ENCODE results near the gene ST8SIA1.

ST8SIA1 gene

GRCh38 chr12:22312336-22312735 is 22.2 kb downstream of the ST8SIA1 start:
- no peak for TF ChIP-seq GATA2 (IDR thresholded peaks at IDR 0.05; ENCODE audit: low read depth, low read length)
- no peak for TF ChIP-seq GATA3 (IDR thresholded peaks at IDR 0.05; ENCODE audit: low read depth, low read length)

DNA sequence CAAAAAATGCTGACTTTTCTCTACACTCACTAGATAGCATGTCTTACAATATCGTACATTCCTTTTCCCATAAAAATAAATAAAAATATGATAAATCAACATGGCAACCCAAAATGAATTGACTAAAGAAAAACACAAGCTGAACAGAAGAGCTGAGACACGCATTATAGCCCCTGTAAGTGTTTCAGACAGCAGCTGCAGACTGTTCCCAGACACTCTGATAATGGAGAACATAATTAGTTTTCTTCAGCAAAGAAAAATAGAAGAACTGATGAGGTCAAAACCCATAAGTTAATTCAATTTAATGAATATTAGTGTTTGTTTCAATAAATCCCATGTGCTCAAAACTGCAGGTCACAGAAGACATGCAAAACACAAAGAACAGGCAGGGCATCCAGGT is 23.8 kb downstream of the ST8SIA1 start:
- TF ChIP-seq GATA2 (IDR thresholded peaks at IDR 0.05; ENCODE audit: low read depth, low read length) (no peak), GATA3 (IDR thresholded peaks at IDR 0.05; ENCODE audit: low read depth, low read length) (no peak)

GRCh38 chr12:22310275-22310674 is 24.2 kb downstream of the ST8SIA1 start:
- no peak for TF ChIP-seq GATA3 (IDR thresholded peaks at IDR 0.05; ENCODE audit: low read depth, low read length)
- TF ChIP-seq GATA2 (IDR thresholded peaks at IDR 0.05; ENCODE audit: low read depth, low read length), result no peak

DNA sequence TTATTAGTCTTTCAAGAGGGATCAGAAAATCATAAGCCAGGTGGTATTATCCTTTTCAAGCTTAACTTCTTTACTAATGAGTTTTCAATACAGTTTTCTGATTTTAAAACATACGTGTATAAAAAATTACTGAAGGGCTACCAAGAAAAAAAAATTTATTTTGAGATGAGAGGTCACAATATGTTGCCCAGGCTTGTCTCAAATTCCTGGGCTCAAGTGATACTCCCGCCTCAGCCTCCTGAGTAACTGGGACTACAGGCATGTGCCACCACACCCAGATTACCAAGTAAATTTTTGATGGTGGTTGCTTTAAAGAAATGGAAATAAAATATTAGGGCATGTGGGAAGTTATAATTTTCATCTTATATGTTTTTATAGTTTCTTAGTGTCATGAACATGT is 26.7 kb downstream of the ST8SIA1 start:
- TF ChIP-seq GATA2 (IDR thresholded peaks at IDR 0.05; ENCODE audit: low read depth, low read length) (no peak), GATA3 (IDR thresholded peaks at IDR 0.05; ENCODE audit: low read depth, low read length) (no peak)

DNA sequence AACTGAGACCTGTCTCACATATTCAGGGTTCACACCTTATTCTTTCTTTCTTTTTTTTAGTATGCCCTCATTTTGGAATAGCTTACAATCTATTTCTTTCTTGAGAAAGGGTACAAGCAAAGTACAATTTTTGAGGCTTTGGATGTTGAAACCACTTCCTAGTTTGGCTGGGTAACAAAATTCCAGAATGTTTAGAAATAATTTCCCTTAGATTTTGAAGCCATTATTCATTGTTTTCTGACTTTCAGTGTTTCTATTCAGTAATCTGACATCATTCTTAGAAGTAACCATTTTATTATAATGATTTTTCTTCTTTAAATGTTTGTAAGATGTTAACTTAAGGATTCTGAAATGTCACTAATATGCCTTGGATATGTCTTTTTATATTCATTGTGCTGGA is 28.2 kb downstream of the ST8SIA1 start:
- TF ChIP-seq GATA2 (IDR thresholded peaks at IDR 0.05; ENCODE audit: low read depth, low read length) (no peak), GATA3 (IDR thresholded peaks at IDR 0.05; ENCODE audit: low read depth, low read length) (no peak)

- no peak for TF ChIP-seq GATA2 (IDR thresholded peaks at IDR 0.05; ENCODE audit: low read depth, low read length)
- no peak for TF ChIP-seq GATA3 (IDR thresholded peaks at IDR 0.05; ENCODE audit: low read depth, low read length)
Measured at GRCh38 chr12:22304341-22304740, 30.2 kb downstream of the ST8SIA1 start.

- no peak for TF ChIP-seq GATA3 (IDR thresholded peaks at IDR 0.05; ENCODE audit: low read depth, low read length)
- no peak for TF ChIP-seq GATA2 (IDR thresholded peaks at IDR 0.05; ENCODE audit: low read depth, low read length)
Measured at GRCh38 chr12:22299294-22299912, 35.1 kb downstream of the ST8SIA1 start.

- TF ChIP-seq GATA2 (IDR thresholded peaks at IDR 0.05; ENCODE audit: low read depth, low read length), result no peak
- no peak for TF ChIP-seq GATA3 (IDR thresholded peaks at IDR 0.05; ENCODE audit: low read depth, low read length)
Measured at GRCh38 chr12:22289250-22289649, 45.3 kb downstream of the ST8SIA1 start.

DNA sequence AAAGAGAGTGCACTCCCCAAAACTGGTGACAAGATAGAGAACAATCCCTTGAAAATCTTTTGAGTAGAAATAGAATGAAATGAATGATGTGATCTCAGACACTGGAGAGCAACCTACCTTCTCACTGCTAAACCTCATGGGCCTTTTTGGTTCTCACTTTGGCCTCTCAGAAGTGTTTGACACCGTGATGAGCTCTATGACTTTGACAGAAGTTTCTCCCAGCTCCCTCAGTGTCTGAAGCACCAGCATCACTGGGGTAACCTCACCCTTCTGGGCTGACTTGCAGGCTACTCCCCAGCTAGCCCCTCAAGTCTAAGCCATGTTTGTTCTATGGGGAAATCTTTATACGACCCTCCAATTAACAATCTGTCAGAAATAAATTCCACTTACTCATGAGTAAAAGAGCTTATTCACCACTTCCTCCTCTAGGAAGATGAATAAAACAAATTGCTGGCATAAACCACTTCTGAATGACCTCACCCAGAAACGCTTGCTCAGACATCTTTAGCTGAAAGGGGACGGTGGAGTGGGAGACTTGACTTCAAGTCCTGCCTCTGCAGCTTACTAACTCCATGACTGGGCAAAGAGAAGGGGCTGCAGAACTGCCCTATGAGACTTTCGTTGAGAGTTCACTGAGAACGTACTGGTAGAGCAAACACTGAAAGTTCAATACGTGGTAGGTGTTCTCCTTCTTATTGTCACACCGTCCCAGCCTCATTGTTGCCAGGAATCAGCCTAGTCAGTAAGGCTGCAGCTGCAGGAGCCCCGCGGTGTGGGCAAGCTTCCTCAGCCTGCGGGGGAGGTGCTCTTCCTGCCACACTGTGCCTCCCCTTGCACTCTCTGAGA is 46.5 kb downstream of the ST8SIA1 start:
- TF ChIP-seq GATA3 (IDR thresholded peaks at IDR 0.05; ENCODE audit: low read depth, low read length) (no peak), GATA2 (IDR thresholded peaks at IDR 0.05; ENCODE audit: low read depth, low read length) (no peak)

DNA sequence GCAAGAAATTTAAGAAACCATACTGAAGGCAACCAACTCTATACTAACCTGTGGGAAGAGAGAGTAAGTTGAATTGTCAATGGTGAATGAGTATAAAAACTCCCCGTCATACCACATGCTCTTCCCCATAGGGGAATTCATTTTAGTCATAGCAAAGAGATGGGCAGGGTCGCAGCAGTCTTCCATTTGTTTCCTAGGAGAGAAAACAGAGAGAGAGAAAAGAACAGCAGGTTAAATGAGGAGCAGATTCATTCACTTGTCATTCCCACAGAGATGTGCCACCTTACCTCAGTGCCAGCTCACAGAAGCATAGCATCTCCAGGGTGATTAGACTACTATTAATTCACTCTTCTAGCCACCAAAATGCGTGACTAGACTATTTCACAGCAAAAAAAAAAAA is 47.4 kb downstream of the ST8SIA1 start:
- TF ChIP-seq GATA2 (IDR thresholded peaks at IDR 0.05; ENCODE audit: low read depth, low read length) (no peak), GATA3 (IDR thresholded peaks at IDR 0.05; ENCODE audit: low read depth, low read length) (no peak)

DNA sequence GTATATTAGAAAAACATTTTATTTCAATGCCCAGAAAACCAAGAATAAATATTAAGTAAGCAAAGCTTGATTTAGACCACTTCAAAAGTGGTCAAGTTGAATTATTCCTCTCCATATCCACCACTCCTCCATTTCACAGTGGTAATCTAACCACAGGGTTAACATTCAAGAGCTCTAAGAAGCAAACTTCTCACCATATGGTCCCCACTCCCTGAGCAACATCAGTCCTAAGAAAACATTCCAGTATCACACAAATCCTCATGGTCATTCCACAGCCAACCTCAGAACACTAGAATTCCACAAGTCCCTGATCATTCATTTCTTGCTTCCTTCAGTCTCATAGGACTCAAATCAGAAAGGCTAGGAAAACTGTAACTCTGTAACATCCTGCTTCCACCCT is 47.9 kb downstream of the ST8SIA1 start:
- TF ChIP-seq GATA3 (IDR thresholded peaks at IDR 0.05; ENCODE audit: low read depth, low read length) (no peak), GATA2 (IDR thresholded peaks at IDR 0.05; ENCODE audit: low read depth, low read length) (no peak)

DNA sequence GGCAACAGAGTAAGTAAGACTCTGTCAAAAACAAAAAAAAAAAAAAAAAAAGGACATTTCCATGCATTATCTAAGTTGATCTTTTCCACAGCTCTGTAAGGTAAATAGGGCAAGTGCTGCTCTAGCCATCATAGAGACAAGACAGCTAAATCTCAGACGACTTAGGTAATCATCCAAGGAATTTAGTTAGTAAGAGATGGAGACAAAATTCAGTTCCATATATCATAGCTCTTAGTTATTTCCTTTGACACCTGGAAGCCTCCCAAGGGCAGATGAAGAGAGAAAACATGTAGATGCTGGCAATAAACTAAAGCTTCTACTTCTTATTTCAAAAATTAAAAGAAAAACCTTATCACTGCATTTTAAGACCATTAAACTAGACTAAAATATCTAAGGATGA is 48.7 kb downstream of the ST8SIA1 start:
- TF ChIP-seq GATA2 (IDR thresholded peaks at IDR 0.05; ENCODE audit: low read depth, low read length), result no peak
- TF ChIP-seq GATA3 (IDR thresholded peaks at IDR 0.05; ENCODE audit: low read depth, low read length), result no peak

- TF ChIP-seq GATA3 (IDR thresholded peaks at IDR 0.05; ENCODE audit: low read depth, low read length), result no peak
- no peak for TF ChIP-seq GATA2 (IDR thresholded peaks at IDR 0.05; ENCODE audit: low read depth, low read length)
Measured at GRCh38 chr12:22284871-22285270, 49.6 kb downstream of the ST8SIA1 start.

DNA sequence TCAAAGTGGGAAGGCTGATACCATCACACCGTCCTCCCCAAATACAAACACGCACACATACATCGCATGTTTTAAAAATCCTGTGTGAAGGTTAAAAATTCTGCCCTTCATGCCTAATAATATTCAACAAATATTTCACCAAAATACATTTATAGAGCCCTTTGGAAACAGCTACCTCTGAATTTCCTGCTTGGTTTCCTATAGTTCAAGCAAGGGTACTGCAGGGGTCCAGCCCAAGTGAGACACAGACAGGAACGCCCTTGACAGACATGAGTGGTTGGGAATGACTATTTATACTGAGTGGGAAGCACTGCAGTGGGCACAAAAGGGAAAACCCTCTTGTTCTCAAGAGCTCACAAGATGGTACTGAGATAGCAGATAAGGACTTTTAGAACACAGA is 51.0 kb downstream of the ST8SIA1 start:
- TF ChIP-seq GATA2 (IDR thresholded peaks at IDR 0.05; ENCODE audit: low read depth, low read length) (no peak), GATA3 (IDR thresholded peaks at IDR 0.05; ENCODE audit: low read depth, low read length) (no peak)

- TF ChIP-seq GATA2 (IDR thresholded peaks at IDR 0.05; ENCODE audit: low read depth, low read length) (no peak), GATA3 (IDR thresholded peaks at IDR 0.05; ENCODE audit: low read depth, low read length) (no peak)
Measured at GRCh38 chr12:22283006-22283506, 51.5 kb downstream of the ST8SIA1 start.

Measured in SH-SY5Y (cell line).